MM.1S (cell line): ENCODE data around the gene FOXP1.
"Not testable (repeated sequence)": the region's sequence is repeated elsewhere in the genome, so short reads cannot be mapped to it uniquely, and the experiment has no call there.

Experiments used
- DNase-seq: peaks from one replicate; pipeline ENCODE4 v3.0.0-alpha.2; 2015
- H2AFZ ChIP-seq: fragments of 300-600 bp; sonication (generic); 2 replicates; pipeline ENCODE4 v1.6.0; 2016; ENCODE audit warnings: antibody characterized with exemption, low read length
- H3F3A ChIP-seq: fragments of 300-600 bp; sonication (generic); 2 replicates; pipeline ENCODE4 v1.6.1; 2016; ENCODE audit warnings: mild to moderate bottlenecking, antibody characterized with exemption, low read length, moderate library complexity, mixed read lengths; ENCODE audit not compliant: insufficient read depth
- H3K27ac ChIP-seq: fragments of 300-600 bp; sonication (generic); 2 replicates; pipeline ENCODE4 v1.5.1; 2016; ENCODE audit warnings: mild to moderate bottlenecking, low read length
- H3K27me3 ChIP-seq: fragments of 300-600 bp; sonication (generic); replicated peaks from 2 replicates; pipeline ENCODE4 v1.6.0; 2016; ENCODE audit warnings: low read length; ENCODE audit not compliant: insufficient read depth
- H3K36me3 ChIP-seq: fragments of 300-600 bp; sonication (generic); replicated peaks from 2 replicates; pipeline ENCODE4 v1.6.1; 2016; ENCODE audit warnings: mild to moderate bottlenecking, low read length, mixed read lengths; ENCODE audit not compliant: insufficient read depth
- H3K4me1 ChIP-seq: fragments of 300-600 bp; sonication (generic); 2 replicates; pipeline ENCODE4 v1.6.1; 2016; ENCODE audit warnings: low read length, mixed read lengths
- H3K4me2 ChIP-seq: fragments of 300-600 bp; sonication (generic); 2 replicates; pipeline ENCODE4 v1.6.0; 2016; ENCODE audit warnings: low read depth, low read length
- H3K4me3 ChIP-seq: fragments of 300-600 bp; sonication (generic); 2 replicates; pipeline ENCODE4 v1.5.1; 2016; ENCODE audit warnings: low read length, mixed read lengths
- H3K79me2 ChIP-seq: fragments of 300-600 bp; sonication (generic); 2 replicates; pipeline ENCODE4 v1.6.1; 2016; ENCODE audit warnings: mixed run types, low read length, mixed read lengths
- H3K9ac ChIP-seq: fragments of 300-600 bp; sonication (generic); 2 replicates; pipeline ENCODE4 v1.6.1; 2016; ENCODE audit warnings: low read length, mixed read lengths
- H3K9me2 ChIP-seq: fragments of 300-600 bp; sonication (generic); replicated peaks from 2 replicates; pipeline ENCODE4 v1.6.1; 2016; ENCODE audit warnings: mild to moderate bottlenecking, low read length, mixed read lengths; ENCODE audit not compliant: insufficient read depth
- H3K9me3 ChIP-seq: fragments of 300-600 bp; sonication (generic); replicated peaks from 2 replicates; pipeline ENCODE4 v1.6.1; 2016; ENCODE audit warnings: mild to moderate bottlenecking, low read length, mixed read lengths; ENCODE audit not compliant: insufficient read depth
- H4K20me1 ChIP-seq: fragments of 300-600 bp; sonication (generic); 2 replicates; pipeline ENCODE4 v1.6.1; 2016; ENCODE audit warnings: mild to moderate bottlenecking, low read length, moderate library complexity, mixed read lengths; ENCODE audit not compliant: insufficient read depth
- CTCF ChIP-seq: fragments of 300-600 bp; sonication (generic); IDR thresholded peaks from 2 replicates; pipeline ENCODE4 v1.5.1; 2016; ENCODE audit warnings: antibody characterized with exemption, low read length, mixed read lengths
- EZH2 ChIP-seq: fragments of 300-600 bp; sonication (generic); optimal IDR thresholded peaks from 2 replicates; pipeline ENCODE3; 2017; ENCODE audit warnings: low read depth, mild to moderate bottlenecking, antibody characterized with exemption, low read length, mixed read lengths
- EZH2phosphoT487 ChIP-seq: fragments of 300-600 bp; sonication (generic); IDR thresholded peaks from 2 replicates; pipeline ENCODE4 v1.6.1; 2018; ENCODE audit warnings: antibody characterized with exemption, low read length

FOXP1 gene

GRCh38 chr3:71436337-71436736 is 147.2 kb downstream of the FOXP1 start:
- TF ChIP-seq EZH2phosphoT487: no peak
- TF ChIP-seq CTCF: no peak
- TF ChIP-seq EZH2: no peak
- H2AFZ ChIP-seq: no peak overlapping the region
- no peaks in the 10 kb centered on the region for H3K9me2 ChIP-seq

DNA sequence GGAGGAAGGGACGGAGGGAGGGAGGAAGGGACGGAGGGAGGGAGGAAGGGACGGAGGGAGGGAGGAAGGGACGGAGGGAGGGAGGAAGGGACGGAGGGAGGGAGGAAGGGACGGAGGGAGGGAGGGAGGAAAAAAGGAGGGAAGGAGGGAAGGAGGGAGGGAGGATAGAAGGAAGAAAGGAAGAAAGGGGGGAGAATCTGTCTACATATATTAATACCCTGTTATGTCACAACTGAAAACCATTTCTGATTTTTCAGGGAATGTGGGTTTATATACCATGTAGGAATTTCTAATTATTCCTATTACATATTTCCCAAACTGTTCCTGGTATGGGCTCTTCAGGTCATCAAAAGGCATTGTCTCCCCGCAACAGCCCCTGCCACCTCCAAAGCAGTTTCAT is 147.7 kb downstream of the FOXP1 start:
- H3K4me3 ChIP-seq, H3K4me1 ChIP-seq, H3K27me3 ChIP-seq, H3F3A ChIP-seq, H3K4me2 ChIP-seq, H3K9ac ChIP-seq, H4K20me1 ChIP-seq, H3K27ac ChIP-seq, DNase-seq, H3K36me3 ChIP-seq, H3K9me3 ChIP-seq, H2AFZ ChIP-seq, H3K9me2 ChIP-seq, H3K79me2 ChIP-seq: not testable (repeated sequence)

More at GRCh38 chr3:71436337-71436736, 147.2 kb downstream of the FOXP1 start:
- H3K4me2 ChIP-seq: no peak overlapping the region
- H3K9ac ChIP-seq: no peak overlapping the region
- no peaks in the 10 kb centered on the region for H3K36me3 ChIP-seq
- H3K79me2 ChIP-seq: no peaks in the 10 kb centered on the region
- DNase-seq: no peak
- no peak overlapping the region for H3K4me3 ChIP-seq
- H3F3A ChIP-seq: no peaks in the 10 kb centered on the region
- no peak overlapping the region for H3K27ac ChIP-seq
- H4K20me1 ChIP-seq: no peaks in the 10 kb centered on the region
- H3K9me3 ChIP-seq: no peaks in the 10 kb centered on the region
- H3K27me3 ChIP-seq: no peaks in the 10 kb centered on the region
- H3K4me1 ChIP-seq: no peaks in the 10 kb centered on the region

DNA sequence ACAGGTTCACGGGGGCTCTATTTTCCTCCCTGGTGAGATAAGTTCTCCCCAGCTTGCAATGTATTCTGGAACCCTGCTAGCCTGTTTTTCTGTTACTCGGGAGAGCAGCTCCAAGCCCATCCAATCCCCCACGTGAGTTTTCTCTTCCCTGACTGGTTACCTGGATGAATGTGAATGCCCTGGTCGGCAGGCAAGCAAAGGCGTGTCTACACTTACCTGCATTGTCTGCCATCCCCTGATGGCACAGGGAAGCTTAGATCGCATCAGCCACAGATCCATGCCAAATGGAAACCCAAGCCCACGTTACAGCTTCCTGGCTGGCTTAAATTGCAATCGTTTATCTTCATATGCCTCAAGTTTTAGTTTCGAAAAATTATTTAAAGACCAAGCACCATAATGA is 149.9 kb downstream of the FOXP1 start:
- H3K9ac ChIP-seq: no peak overlapping the region
- H3K36me3 ChIP-seq: no peaks in the 10 kb centered on the region
- no peaks in the 10 kb centered on the region for H3K4me1 ChIP-seq
- TF ChIP-seq CTCF: no peak
- no peak for TF ChIP-seq EZH2phosphoT487
- TF ChIP-seq EZH2: no peak
- H3K9me2 ChIP-seq: no peaks in the 10 kb centered on the region
- no peak overlapping the region for H3K27ac ChIP-seq
- H3F3A ChIP-seq: no peaks in the 10 kb centered on the region
- no peaks in the 10 kb centered on the region for H3K27me3 ChIP-seq
- H3K4me3 ChIP-seq: no peak overlapping the region
- H3K4me2 ChIP-seq: no peak overlapping the region
- H4K20me1 ChIP-seq: no peaks in the 10 kb centered on the region
- no peaks in the 10 kb centered on the region for H3K79me2 ChIP-seq
- no peaks in the 10 kb centered on the region for H3K9me3 ChIP-seq
- H2AFZ ChIP-seq: no peak overlapping the region
- no peak for DNase-seq

DNA sequence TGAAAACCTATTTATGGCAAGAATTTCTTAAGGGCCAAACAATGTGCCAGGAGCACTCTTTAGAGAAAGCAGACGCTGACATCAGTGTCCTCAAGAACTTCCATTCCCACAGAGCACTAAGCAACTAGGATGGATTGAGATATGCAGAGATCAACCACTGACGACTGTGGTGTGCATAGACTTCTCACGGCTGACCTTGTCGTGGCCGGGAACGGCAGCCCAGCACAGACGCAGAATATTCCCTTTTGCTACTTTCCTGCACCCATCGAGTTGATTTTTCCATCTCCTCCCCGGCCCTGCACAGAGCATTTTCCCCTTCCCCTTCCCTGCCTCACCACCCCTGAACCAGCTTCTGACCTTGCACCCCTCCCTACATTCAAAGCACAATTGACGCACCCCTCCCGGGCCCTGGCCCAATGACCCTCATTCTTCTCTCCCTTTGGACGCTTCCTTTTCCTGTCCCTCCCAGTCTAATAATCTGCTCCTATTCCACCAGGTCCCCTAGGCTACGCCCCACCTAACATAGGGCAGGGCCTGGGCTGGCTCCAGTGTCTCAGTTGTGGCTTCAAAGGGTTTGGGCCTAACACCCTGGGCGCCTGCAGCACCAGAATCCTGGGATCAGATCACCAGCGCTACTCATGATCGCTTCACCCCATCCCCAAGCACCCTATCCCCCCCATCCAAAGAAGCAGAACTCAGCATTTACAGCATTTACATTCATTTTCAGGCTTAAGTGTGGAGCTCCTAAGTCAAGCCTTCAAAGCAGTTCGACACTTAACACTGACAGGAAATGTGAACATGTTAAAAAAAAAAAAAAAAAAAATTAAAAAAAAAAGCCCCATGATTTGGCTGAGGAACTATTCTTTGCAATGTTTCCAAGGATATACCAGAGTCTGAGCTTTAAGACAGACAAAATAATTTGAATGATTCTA is 151.2 kb downstream of the FOXP1 start:
- Histone ChIP-seq H3K9ac (no peak overlapping the region), H3K9me2 (no peaks in the 10 kb centered on the region), H3K4me1 (no peaks in the 10 kb centered on the region), H3K27ac (no peak overlapping the region), H3F3A (no peaks in the 10 kb centered on the region), H3K4me3 (no peak overlapping the region), H2AFZ (no peak overlapping the region), H3K9me3 (no peaks in the 10 kb centered on the region), H3K27me3 (no peaks in the 10 kb centered on the region), H4K20me1 (no peaks in the 10 kb centered on the region), H3K79me2 (no peaks in the 10 kb centered on the region), H3K4me2 (no peak overlapping the region), H3K36me3 (no peaks in the 10 kb centered on the region)
- no peak for DNase-seq
- TF ChIP-seq EZH2phosphoT487 (no peak), CTCF (no peak)
